ENCODE measurements around the gene DCTN4. TPM values are rescaled to one million over a fixed set of nuclear protein-coding genes. Genes with fewer than 3 reads are reported as not detected.

DCTN4 gene
- total and polyA plus RNA-seq, 2 of the 4 experiments (the other 2 are of a cell fraction): 28.1 to 50.2 TPM

DNA sequence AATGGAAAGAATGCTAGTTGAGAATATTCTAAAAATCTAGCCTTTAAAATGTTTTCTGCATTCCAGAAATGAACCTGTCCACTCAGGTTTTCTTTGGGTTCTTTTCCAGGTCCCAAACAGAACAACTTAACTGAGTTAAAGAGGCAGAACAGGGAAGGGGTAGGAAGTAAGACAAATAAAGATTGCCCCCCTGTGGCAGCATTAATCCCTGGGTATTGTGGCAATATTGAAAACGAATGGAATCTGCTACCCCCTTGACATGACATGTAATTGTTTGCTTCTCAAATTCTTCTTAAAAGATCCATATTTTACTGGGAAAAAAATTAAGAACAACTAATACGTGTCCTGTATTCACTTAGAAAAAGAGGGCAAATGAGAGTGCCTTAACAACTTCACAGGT, 48.7 kb downstream of the DCTN4 start:
- no CpG with 5 or more reads among the region's 2 CpGs for WGBS, 2 experiments (ENCODE audit: extremely low coverage in 2 of 2, insufficient read length in 1 of 2)
- Histone ChIP-seq H3K27me3 (ENCODE audit: control insufficient read depth, insufficient read depth, low read length) (no peaks in the 10 kb centered on the region), H2AFZ (replicated peaks; ENCODE audit: low read length, poor library complexity) (no peak overlapping the region), H3K4ac (ENCODE audit: low read depth, low read length) (no peak overlapping the region), H2BK5ac (ENCODE audit: low read depth, low read length, poor library complexity, severe bottlenecking) (no peak overlapping the region), H4K8ac (ENCODE audit: low read depth in 2 of 2, low read length in 2 of 2) (no peak overlapping the region), H4K5ac (ENCODE audit: low read depth, low read length) (no peak overlapping the region), H2AK5ac (ENCODE audit: low read depth, low read length) (no peak overlapping the region), H2AK9ac (replicated peaks; ENCODE audit: low read depth, low read length, poor library complexity) (no peak overlapping the region), H3K9me1 (ENCODE audit: insufficient read depth, low read length) (no peaks in the 10 kb centered on the region), H3K14ac (replicated peaks; ENCODE audit: low read depth, low read length) (no peak overlapping the region), H3K9me3 (ENCODE audit: control insufficient read depth, insufficient read depth, low read length) (no peaks in the 10 kb centered on the region), H3K9ac (ENCODE audit: low read depth, low read length) (no peak overlapping the region), H4K20me1 (ENCODE audit: insufficient read depth, low read length) (no peaks in the 10 kb centered on the region), H3K18ac (ENCODE audit: low read depth, low read length) (no peak overlapping the region), H4K91ac (ENCODE audit: insufficient read depth, low read depth, low read length) (no peak overlapping the region), H2BK15ac (ENCODE audit: low read depth, low read length) (no peak overlapping the region), H3K4me3 (ENCODE audit: insufficient read depth, low read depth, low read length) (no peak overlapping the region), H3K23ac (ENCODE audit: low read depth, low read length) (no peak overlapping the region), H2BK20ac (ENCODE audit: low read depth, low read length) (no peak overlapping the region), H3K79me1 (ENCODE audit: low read depth in 1 of 2, low read length in 2 of 2) (no peaks in the 10 kb centered on the region), H3K4me1 (ENCODE audit: control insufficient read depth, insufficient read depth, low read length) (no peaks in the 10 kb centered on the region), H3K56ac (ENCODE audit: extremely low read depth, insufficient read depth, low read length) (no peak overlapping the region), H3K36me3 (ENCODE audit: control insufficient read depth, insufficient read depth, low read length) (peaks cover 29% of the 10 kb centered on the region), H2BK120ac (ENCODE audit: low read depth, low read length) (no peak overlapping the region), H3K4me2 (ENCODE audit: low read depth, low read length) (no peak overlapping the region), H3K27ac (ENCODE audit: insufficient read depth, low read length) (no peak overlapping the region)
- no TSS peak for BruUV-seq (replicated peaks)
- DNase-seq (no peak), ATAC-seq (ENCODE audit: low read depth) (no peak)
- dilution Hi-C loops (cut with HindIII; ENCODE audit: low sequenced_read_pairs, unreplicated experiment): no loop called here
- ChIA-PET CTCF (no interaction called here), POLR2A (ENCODE audit: unreplicated experiment) (no interaction called here)
- no peak for TF ChIP-seq CHD1 (IDR thresholded peaks at IDR 0.05; ENCODE audit: low read depth, low read length)
- TF ChIP-seq RCOR1 (IDR thresholded peaks at IDR 0.05; ENCODE audit: insufficient replicate concordance, low read length): no peak
- peak; percentile 41; the same call in 1 of the 2 replicates for TF ChIP-seq SMC3 (IDR thresholded peaks at IDR 0.05; ENCODE audit: low read depth, low read length)
- peak; percentile 40 for TF ChIP-seq RAD21 (IDR thresholded peaks at IDR 0.05; ENCODE audit: low read length)
- TF ChIP-seq, protein P1, sequence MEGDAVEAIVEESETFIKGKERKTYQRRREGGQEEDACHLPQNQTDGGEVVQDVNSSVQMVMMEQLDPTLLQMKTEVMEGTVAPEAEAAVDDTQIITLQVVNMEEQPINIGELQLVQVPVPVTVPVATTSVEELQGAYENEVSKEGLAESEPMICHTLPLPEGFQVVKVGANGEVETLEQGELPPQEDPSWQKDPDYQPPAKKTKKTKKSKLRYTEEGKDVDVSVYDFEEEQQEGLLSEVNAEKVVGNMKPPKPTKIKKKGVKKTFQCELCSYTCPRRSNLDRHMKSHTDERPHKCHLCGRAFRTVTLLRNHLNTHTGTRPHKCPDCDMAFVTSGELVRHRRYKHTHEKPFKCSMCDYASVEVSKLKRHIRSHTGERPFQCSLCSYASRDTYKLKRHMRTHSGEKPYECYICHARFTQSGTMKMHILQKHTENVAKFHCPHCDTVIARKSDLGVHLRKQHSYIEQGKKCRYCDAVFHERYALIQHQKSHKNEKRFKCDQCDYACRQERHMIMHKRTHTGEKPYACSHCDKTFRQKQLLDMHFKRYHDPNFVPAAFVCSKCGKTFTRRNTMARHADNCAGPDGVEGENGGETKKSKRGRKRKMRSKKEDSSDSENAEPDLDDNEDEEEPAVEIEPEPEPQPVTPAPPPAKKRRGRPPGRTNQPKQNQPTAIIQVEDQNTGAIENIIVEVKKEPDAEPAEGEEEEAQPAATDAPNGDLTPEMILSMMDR (conservative IDR thresholded peaks at IDR 0.05; ENCODE audit: low read depth, low read length): peak; percentile 39
- intact Hi-C loops (cut with micrococcal nuclease): no loop called here
- in situ Hi-C loops (cut with MboI; ENCODE audit: low sequenced_read_pairs): no loop called here

Measured in IMR-90 (cell line).